DOHH2 (cell line): ENCODE results near the gene FAM174A.

Experiments used
- H3F3A ChIP-seq: fragments of 200-600 bp; sonication (generic), shearing (Covaris generic); 2 replicates; pipeline ENCODE4 v1.6.0; 2016; ENCODE audit warnings: antibody characterized with exemption, mild to moderate bottlenecking; ENCODE audit not compliant: control insufficient read depth, insufficient read depth
- H3K27ac ChIP-seq: fragments of 200-600 bp; sonication (generic); 2 replicates; pipeline ENCODE4 v1.5.1; 2014; ENCODE audit warnings: low read depth, mild to moderate bottlenecking, low read length, moderate library complexity
- H3K27me3 ChIP-seq: fragments of 200-600 bp; sonication (generic); 2 replicates; pipeline ENCODE4 v1.6.1; 2014; ENCODE audit warnings: mild to moderate bottlenecking, low read length, mixed read lengths; ENCODE audit not compliant: control insufficient read depth
- H3K36me3 ChIP-seq: fragments of 200-600 bp; sonication (generic); 2 replicates; pipeline ENCODE4 v1.6.1; 2014; ENCODE audit warnings: mild to moderate bottlenecking, low read length, moderate library complexity, mixed read lengths; ENCODE audit not compliant: control insufficient read depth
- H3K4me1 ChIP-seq: fragments of 200-600 bp; sonication (generic); 2 replicates; pipeline ENCODE4 v1.6.1; 2014; ENCODE audit warnings: mild to moderate bottlenecking, low read length, mixed read lengths; ENCODE audit not compliant: control insufficient read depth
- H3K4me2 ChIP-seq: fragments of 200-600 bp; sonication (generic); 2 replicates; pipeline ENCODE4 v1.6.0; 2014; ENCODE audit warnings: mild to moderate bottlenecking, low read length, moderate library complexity
- H3K4me3 ChIP-seq: fragments of 200-600 bp; sonication (generic); 2 replicates; pipeline ENCODE4 v1.5.1; 2014; ENCODE audit warnings: mild to moderate bottlenecking, low read length, mixed read lengths
- H3K79me2 ChIP-seq: fragments of 200-600 bp; sonication (generic); 2 replicates; pipeline ENCODE4 v1.6.1; 2014; ENCODE audit warnings: mild to moderate bottlenecking, low read length, mixed read lengths; ENCODE audit not compliant: control insufficient read depth
- H3K9me2 ChIP-seq: fragments of 200-600 bp; sonication (generic); replicated peaks from 2 replicates; pipeline ENCODE4 v1.6.1; 2014; ENCODE audit warnings: mild to moderate bottlenecking, low read length, mixed read lengths; ENCODE audit not compliant: control insufficient read depth
- H3K9me3 ChIP-seq: fragments of 200-600 bp; sonication (generic); 2 replicates; pipeline ENCODE4 v1.6.1; 2014; ENCODE audit warnings: antibody characterized with exemption, low read length, mixed read lengths; ENCODE audit not compliant: control insufficient read depth, insufficient read depth
- H4K20me1 ChIP-seq: fragments of 200-600 bp; sonication (generic); 2 replicates; pipeline ENCODE4 v1.6.0; 2014; ENCODE audit warnings: low read depth, mild to moderate bottlenecking, antibody characterized with exemption, low read length, moderate library complexity; ENCODE audit not compliant: control insufficient read depth, insufficient read depth
- CTCF ChIP-seq: fragments of 200-600 bp; sonication (generic); IDR thresholded peaks from one replicate; pipeline ENCODE4 v1.5.1; 2014; ENCODE audit warnings: antibody characterized with exemption, mild to moderate bottlenecking, low read depth, low read length; ENCODE audit not compliant: poor library complexity, severe bottlenecking
- EZH2phosphoT487 ChIP-seq: fragments of 200-600 bp; sonication (generic); IDR thresholded peaks from 2 replicates; pipeline ENCODE4 v1.6.1; 2017; ENCODE audit warnings: borderline replicate concordance, mild to moderate bottlenecking, antibody characterized with exemption, low read length, moderate library complexity, mixed read lengths

Gene FAM174A

GRCh38 chr5:100551183-100551582 is 16.0 kb downstream of the FAM174A start:
- no peak overlapping the region for H3K4me3 ChIP-seq
- H3K27me3 ChIP-seq = no peaks in the 10 kb centered on the region
- no peaks in the 10 kb centered on the region for H3F3A ChIP-seq
- H3K27ac ChIP-seq = no peak overlapping the region
- no peak overlapping the region for H3K4me2 ChIP-seq
- H3K36me3 ChIP-seq = no peaks in the 10 kb centered on the region
- TF ChIP-seq CTCF = no peak
- no peak for TF ChIP-seq EZH2phosphoT487
- H3K9me2 ChIP-seq = no peaks in the 10 kb centered on the region
- no peaks in the 10 kb centered on the region for H3K4me1 ChIP-seq
- H3K79me2 ChIP-seq = no peaks in the 10 kb centered on the region
- H3K9me3 ChIP-seq = no peaks in the 10 kb centered on the region
- no peaks in the 10 kb centered on the region for H4K20me1 ChIP-seq

DNA sequence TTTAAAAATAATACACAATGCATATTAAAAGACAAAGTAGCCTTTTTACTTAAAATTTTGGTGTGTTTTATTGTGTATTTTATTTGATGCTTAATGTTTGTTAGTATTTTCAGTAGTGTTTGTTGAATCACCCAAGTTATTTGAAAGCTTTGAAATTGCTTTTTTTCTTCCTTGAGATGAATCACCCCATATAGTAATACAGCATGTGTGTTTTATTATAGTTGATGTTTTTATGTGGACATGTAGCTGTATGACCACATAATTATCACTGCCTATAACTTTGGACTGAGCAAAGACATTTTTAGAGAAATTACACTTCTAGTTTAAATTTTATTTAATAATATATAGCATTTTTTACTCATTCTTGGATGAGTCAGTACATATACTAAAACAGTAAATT is 18.0 kb downstream of the FAM174A start:
- Histone ChIP-seq H3F3A (no peaks in the 10 kb centered on the region), H3K79me2 (no peaks in the 10 kb centered on the region), H4K20me1 (no peaks in the 10 kb centered on the region), H3K9me2 (no peaks in the 10 kb centered on the region), H3K27me3 (no peaks in the 10 kb centered on the region), H3K27ac (no peak overlapping the region), H3K9me3 (no peaks in the 10 kb centered on the region), H3K36me3 (no peaks in the 10 kb centered on the region), H3K4me1 (no peaks in the 10 kb centered on the region), H3K4me3 (no peak overlapping the region), H3K4me2 (no peak overlapping the region)
- TF ChIP-seq EZH2phosphoT487 (no peak), CTCF (no peak)

DNA sequence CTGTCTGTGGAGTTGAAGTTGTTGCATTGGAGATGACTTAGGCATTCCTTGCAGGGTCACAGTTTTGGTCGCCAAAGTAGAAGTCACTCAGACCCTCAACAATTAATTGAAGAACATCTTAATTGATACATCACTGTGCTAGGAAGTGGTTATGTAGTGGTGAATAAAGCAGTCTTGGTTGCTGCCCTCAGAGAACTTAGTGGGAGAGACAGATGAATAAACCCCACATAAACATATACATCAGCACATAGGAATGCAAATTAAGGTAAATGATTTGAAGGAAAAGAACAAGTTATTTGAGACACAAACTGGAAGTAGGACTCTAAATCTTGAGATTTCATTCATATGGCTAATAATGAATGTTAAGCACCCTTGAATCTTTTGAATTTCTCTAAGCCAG is 25.7 kb downstream of the FAM174A start:
- no peak for TF ChIP-seq CTCF
- no peak for TF ChIP-seq EZH2phosphoT487
- H3K79me2 ChIP-seq = no peaks in the 10 kb centered on the region
- H3K9me2 ChIP-seq = no peaks in the 10 kb centered on the region
- no peaks in the 10 kb centered on the region for H4K20me1 ChIP-seq
- H3K27ac ChIP-seq = no peak overlapping the region
- no peaks in the 10 kb centered on the region for H3K4me1 ChIP-seq
- H3K9me3 ChIP-seq = no peaks in the 10 kb centered on the region
- no peaks in the 10 kb centered on the region for H3F3A ChIP-seq
- no peak overlapping the region for H3K4me2 ChIP-seq
- H3K36me3 ChIP-seq = no peaks in the 10 kb centered on the region
- no peak overlapping the region for H3K4me3 ChIP-seq
- H3K27me3 ChIP-seq = no peaks in the 10 kb centered on the region

DNA sequence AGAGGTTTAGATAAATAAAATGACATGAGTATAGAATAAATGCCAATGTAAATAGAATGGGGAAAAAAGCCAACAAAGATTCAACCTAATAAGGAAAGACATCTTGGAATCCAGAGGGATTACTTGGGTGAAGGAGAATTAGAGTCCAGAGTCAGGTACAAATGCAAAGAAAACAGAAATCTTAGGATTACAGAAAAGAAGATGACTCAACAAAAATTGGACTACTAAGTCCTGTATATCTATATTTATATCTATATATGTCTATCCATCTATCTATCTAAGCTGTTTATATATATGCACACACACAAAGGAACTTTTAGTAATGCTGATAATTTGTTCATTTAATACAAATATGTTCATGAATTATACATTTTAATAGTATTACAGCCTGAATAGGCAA is 27.6 kb downstream of the FAM174A start:
- Histone ChIP-seq H4K20me1 (no peaks in the 10 kb centered on the region), H3K27me3 (no peaks in the 10 kb centered on the region), H3K36me3 (no peaks in the 10 kb centered on the region), H3K9me2 (no peaks in the 10 kb centered on the region), H3K4me1 (no peaks in the 10 kb centered on the region), H3K79me2 (no peaks in the 10 kb centered on the region), H3K4me3 (no peak overlapping the region), H3K9me3 (no peaks in the 10 kb centered on the region), H3K4me2 (no peak overlapping the region), H3K27ac (no peak overlapping the region), H3F3A (no peaks in the 10 kb centered on the region)
- TF ChIP-seq EZH2phosphoT487 = no peak
- TF ChIP-seq CTCF = no peak
